PFSK-1 (cell line): ENCODE results near the gene SAMD13. TPM values are rescaled to one million over a fixed set of nuclear protein-coding genes. Genes with fewer than 3 reads are reported as not detected.

ENCODE experiments used
- FOXP2 ChIP-seq: optimal IDR thresholded peaks from 2 replicates; pipeline ENCODE3; 2011; ENCODE audit warnings: borderline replicate concordance, control low read depth, inconsistent platforms; ENCODE audit not compliant: insufficient read depth; ENCODE audit errors: extremely low read length, extremely low read depth
- POLR2AphosphoS5 ChIP-seq: IDR thresholded peaks from 2 replicates; pipeline ENCODE4 v1.6.1; 2012; ENCODE audit warnings: low read depth, mild to moderate bottlenecking, control low read depth, low read length, moderate library complexity
- SIN3A ChIP-seq: IDR thresholded peaks from 2 replicates; pipeline ENCODE4 v1.6.1; 2012; ENCODE audit warnings: mild to moderate bottlenecking, low read length, moderate library complexity, borderline replicate concordance; ENCODE audit not compliant: insufficient read depth
- TAF1 ChIP-seq: IDR thresholded peaks from 2 replicates; pipeline ENCODE4 v1.6.1; 2012; ENCODE audit warnings: low read length, control low read depth, borderline replicate concordance; ENCODE audit not compliant: insufficient read depth
- polyA plus RNA-seq: library from polyadenylated mRNA; unstranded; fragments of >200 nt; gene quantifications from one replicate; pipeline ENCODE4 v1.2.1, GENCODE V29; 2012; ENCODE audit warnings: low read depth, missing spikeins; ENCODE audit not compliant: insufficient read length
- TF ChIP-seq, protein P1 (sequence below), 2 experiments: IDR thresholded peaks; 2 replicates each; pipeline versions ENCODE4 v1.6.1 to v1.8.0; 2011 to 2012; ENCODE audit warnings: low read depth in 2 of 2, low read length in 2 of 2, control low read depth in 1 of 2, inconsistent platforms in 1 of 2, mild to moderate bottlenecking in 1 of 2, moderate library complexity in 1 of 2; ENCODE audit not compliant: insufficient read depth in 1 of 2

Gene SAMD13
- not detected for polyA plus RNA-seq

DNA sequence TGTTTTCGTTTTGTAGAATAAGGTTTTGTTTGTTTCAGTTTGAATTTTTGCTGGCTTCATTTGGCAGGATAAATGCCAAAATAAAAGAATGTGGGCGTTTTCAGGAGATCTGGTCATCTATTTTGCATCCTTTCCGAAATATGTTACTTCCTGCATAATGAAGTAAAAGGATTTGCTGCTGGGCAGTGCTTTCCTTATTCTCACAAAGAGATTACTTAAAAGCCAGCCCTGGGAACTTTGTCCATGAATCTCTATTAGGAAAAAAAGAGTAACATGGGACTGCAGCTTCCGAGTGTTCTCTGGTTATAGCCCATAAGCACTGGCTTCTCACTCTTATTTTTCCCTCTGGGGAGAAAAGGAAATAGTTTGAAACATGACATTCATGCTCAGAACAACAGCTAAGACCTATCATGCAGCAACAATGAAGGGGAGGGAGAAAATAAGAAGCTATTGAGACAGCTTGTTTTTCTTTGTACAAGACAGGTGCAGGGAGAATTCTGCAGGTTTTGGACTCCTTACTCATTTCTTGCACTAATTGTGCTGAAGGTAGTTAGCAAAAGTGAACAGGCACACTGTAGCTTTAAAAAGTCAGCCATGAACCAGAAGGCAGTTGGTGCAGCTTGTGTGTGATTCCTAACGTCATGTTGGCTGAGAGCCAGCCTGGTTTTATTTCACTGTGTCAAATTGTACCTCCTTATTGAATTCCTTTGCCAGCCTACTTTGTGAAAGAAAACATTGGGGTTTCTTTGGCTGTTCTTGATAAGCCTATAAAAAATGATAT is at the start of gene SAMD13:
Gene SAMD13 (plus strand): TSS at position 705 of the 781 bp plus-strand sequence. CDS start 1,527 bp downstream, outside the sequence.
- TF ChIP-seq TAF1 (peak; percentile 21; the same call in 1 of the 2 replicates), POLR2AphosphoS5 (no peak)

GRCh38 chr1:84253036-84253435 is 48.5 kb upstream of the SAMD13 start:
- TF ChIP-seq, protein P1, sequence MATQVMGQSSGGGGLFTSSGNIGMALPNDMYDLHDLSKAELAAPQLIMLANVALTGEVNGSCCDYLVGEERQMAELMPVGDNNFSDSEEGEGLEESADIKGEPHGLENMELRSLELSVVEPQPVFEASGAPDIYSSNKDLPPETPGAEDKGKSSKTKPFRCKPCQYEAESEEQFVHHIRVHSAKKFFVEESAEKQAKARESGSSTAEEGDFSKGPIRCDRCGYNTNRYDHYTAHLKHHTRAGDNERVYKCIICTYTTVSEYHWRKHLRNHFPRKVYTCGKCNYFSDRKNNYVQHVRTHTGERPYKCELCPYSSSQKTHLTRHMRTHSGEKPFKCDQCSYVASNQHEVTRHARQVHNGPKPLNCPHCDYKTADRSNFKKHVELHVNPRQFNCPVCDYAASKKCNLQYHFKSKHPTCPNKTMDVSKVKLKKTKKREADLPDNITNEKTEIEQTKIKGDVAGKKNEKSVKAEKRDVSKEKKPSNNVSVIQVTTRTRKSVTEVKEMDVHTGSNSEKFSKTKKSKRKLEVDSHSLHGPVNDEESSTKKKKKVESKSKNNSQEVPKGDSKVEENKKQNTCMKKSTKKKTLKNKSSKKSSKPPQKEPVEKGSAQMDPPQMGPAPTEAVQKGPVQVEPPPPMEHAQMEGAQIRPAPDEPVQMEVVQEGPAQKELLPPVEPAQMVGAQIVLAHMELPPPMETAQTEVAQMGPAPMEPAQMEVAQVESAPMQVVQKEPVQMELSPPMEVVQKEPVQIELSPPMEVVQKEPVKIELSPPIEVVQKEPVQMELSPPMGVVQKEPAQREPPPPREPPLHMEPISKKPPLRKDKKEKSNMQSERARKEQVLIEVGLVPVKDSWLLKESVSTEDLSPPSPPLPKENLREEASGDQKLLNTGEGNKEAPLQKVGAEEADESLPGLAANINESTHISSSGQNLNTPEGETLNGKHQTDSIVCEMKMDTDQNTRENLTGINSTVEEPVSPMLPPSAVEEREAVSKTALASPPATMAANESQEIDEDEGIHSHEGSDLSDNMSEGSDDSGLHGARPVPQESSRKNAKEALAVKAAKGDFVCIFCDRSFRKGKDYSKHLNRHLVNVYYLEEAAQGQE (IDR thresholded peaks at IDR 0.05; ENCODE audit: insufficient read depth in 1 of 2, low read depth in 2 of 2, low read length in 2 of 2) = no peak
- no peak for TF ChIP-seq POLR2AphosphoS5
- TF ChIP-seq SIN3A = no peak
- no peak for TF ChIP-seq TAF1
- TF ChIP-seq FOXP2 = no peak

- TF ChIP-seq TAF1 (no peak), FOXP2 (no peak), SIN3A (no peak), POLR2AphosphoS5 (no peak)
- TF ChIP-seq, protein P1 (IDR thresholded peaks at IDR 0.05; ENCODE audit: insufficient read depth in 1 of 2, low read depth in 2 of 2, low read length in 2 of 2) = no peak
Observed at GRCh38 chr1:84253891-84254290, 47.6 kb upstream of the SAMD13 start.

DNA sequence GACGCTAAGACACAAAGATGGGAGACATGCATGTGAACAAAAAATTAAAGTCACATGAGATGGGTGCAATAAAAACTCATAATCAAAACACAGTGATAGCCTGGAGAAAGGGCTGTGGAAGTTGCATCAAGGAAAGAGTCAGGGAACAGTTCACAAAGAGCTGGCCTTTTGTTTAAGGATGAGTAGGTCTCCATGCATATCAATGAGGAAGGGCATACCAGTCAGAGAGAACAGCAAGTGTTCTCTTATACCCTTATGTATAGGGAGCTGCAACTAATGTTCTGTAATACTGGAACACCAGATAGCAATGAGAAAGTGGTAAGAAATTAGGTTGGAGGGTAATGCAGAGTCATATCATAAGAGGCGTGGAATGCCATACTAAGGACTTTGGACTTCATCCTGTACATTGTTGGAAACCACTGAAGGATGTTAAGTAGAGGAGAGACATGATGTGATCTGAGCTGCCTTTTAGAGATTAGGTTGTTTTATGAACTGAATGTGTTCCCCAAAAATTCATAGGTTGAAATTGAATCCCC is 46.7 kb upstream of the SAMD13 start:
- no peak for TF ChIP-seq FOXP2
- no peak for TF ChIP-seq POLR2AphosphoS5
- TF ChIP-seq, protein P1 (IDR thresholded peaks at IDR 0.05; ENCODE audit: insufficient read depth in 1 of 2, low read depth in 2 of 2, low read length in 2 of 2) = no peak
- no peak for TF ChIP-seq SIN3A
- no peak for TF ChIP-seq TAF1

GRCh38 chr1:84255582-84255981 is 45.9 kb upstream of the SAMD13 start:
- TF ChIP-seq TAF1 = no peak

DNA sequence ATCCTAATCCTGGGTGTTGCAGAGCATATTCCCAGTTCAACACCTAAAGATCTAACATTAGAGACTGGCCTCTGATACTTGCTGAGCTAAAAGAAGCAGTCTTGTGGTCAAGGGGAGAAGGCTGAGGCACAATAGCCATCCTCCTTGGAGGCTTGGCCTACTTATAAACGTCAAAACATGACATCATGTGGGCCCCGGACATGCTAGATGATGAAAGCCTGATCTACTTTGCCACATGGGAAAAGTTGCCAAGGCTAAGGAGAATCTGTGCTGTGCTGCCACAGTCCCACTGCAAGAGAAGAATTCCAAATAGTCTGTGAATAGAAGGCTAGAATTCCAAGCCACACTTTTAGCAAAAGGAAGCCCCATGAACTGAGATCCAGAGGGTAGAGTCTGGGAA is 43.9 kb upstream of the SAMD13 start:
- no peak for TF ChIP-seq FOXP2
- no peak for TF ChIP-seq TAF1
- TF ChIP-seq SIN3A = no peak
- TF ChIP-seq, protein P1 (IDR thresholded peaks at IDR 0.05; ENCODE audit: insufficient read depth in 1 of 2, low read depth in 2 of 2, low read length in 2 of 2) = no peak
- TF ChIP-seq POLR2AphosphoS5 = no peak
